ENCODE measurements around the gene MARCHF9. TPM values are rescaled to one million over a fixed set of nuclear protein-coding genes. Genes with fewer than 3 reads are reported as not detected.

MARCHF9 gene
- total and polyA plus RNA-seq, 2 donors (not counting 1 experiment from before 2014, with no cell fraction given), result 81.4 to 128 TPM

GRCh38 chr12:57751432-57751787 is 3.5 kb upstream of the MARCHF9 start:
- Mint-ChIP-seq H3K27ac (peak overlapping the region; percentile 95), H3K4me1 (peaks cover 49% of the 10 kb centered on the region), H3K4me3 (peak overlapping the region; percentile 91), H3K9me3 (ENCODE audit: insufficient read depth) (no peaks in the 10 kb centered on the region), H3K27me3 (no peaks in the 10 kb centered on the region)
- Histone ChIP-seq H3K27me3 (replicated peaks in 1 of 4; ENCODE audit: control extremely low read depth in 1 of 4, control insufficient read depth in 3 of 4, insufficient read depth in 4 of 4, low read length in 3 of 4) (no peaks in the 10 kb centered on the region), H3K9me3 (ENCODE audit: control extremely low read depth in 1 of 3, control insufficient read depth in 2 of 3, insufficient read depth in 1 of 3, low read length in 2 of 3) (no peaks in the 10 kb centered on the region), H4K20me1 (ENCODE audit: control insufficient read depth, insufficient read depth, low read length, poor library complexity, severe bottlenecking) (peaks cover 7% of the 10 kb centered on the region), H3K27ac (ENCODE audit: low read length in 2 of 2) (peak overlapping the region; percentile 66 to 85), H3K9ac (ENCODE audit: low read length) (peak overlapping the region; percentile 75), H2AFZ (ENCODE audit: insufficient read depth, low read depth, low read length, poor library complexity, severe bottlenecking) (peak overlapping the region; percentile 90), H3K4me2 (replicated peaks; ENCODE audit: low read depth, low read length, poor library complexity, severe bottlenecking) (peak overlapping the region; percentile 85), H3K4me3 (ENCODE audit: control extremely low read depth in 1 of 5, extremely low read depth in 1 of 5, insufficient read depth in 1 of 5, low read depth in 2 of 5, low read length in 4 of 5) (peak overlapping the region; percentile 51 to 84 (median 78)), H3K36me3 (replicated peaks in 1 of 2; ENCODE audit: control extremely low read depth in 1 of 2, control insufficient read depth in 1 of 2, extremely low read depth in 1 of 2, insufficient read depth in 2 of 2, low read length in 1 of 2) (peaks cover 2 to 40% of the 10 kb centered on the region in 2 experiments), H3K79me2 (ENCODE audit: control insufficient read depth, insufficient read depth, low read length) (peaks cover 22% of the 10 kb centered on the region), H3K4me1 (ENCODE audit: control insufficient read depth in 2 of 2, insufficient read depth in 2 of 2, low read length in 2 of 2) (peaks cover 33 to 45% of the 10 kb centered on the region in 2 donors)
- ChIA-PET POLR2A (no interaction called here), CTCF (interaction anchor here (0.7 to 1.2 kb wide), 2 partner anchors 10 to 38 kb away, joined by 8 to 9 read pairs; no protein-coding TSS in a partner anchor)
- intact Hi-C loops (cut with micrococcal nuclease), result loop anchor here (5.0 to 10.0 kb wide), 5 partner anchors 267 to 1634 kb away; partner anchors contain the start of genes GLI1, INHBE, MARS1 and NAB2
- DNase-seq, result no peak
- TF ChIP-seq EZH2 (IDR thresholded peaks at IDR 0.05; ENCODE audit: borderline replicate concordance, insufficient read depth, low read depth, low read length, poor library complexity, severe bottlenecking), result no peak
- no peak for TF ChIP-seq CTCF (IDR thresholded peaks at IDR 0.05)
- ATAC-seq (ENCODE audit: low read depth), result no peak
- WGBS (ENCODE audit: insufficient coverage), result 20% methylated on average over 7 of the region's 8 CpGs
